ENCODE results near the gene PGM1. TPM values are rescaled to one million over a fixed set of nuclear protein-coding genes. Genes with fewer than 3 reads are reported as not detected.

Gene PGM1
- total RNA-seq, 6 experiments from 2014 or later: 31.6 to 46.2 (median 32.9) TPM

DNA sequence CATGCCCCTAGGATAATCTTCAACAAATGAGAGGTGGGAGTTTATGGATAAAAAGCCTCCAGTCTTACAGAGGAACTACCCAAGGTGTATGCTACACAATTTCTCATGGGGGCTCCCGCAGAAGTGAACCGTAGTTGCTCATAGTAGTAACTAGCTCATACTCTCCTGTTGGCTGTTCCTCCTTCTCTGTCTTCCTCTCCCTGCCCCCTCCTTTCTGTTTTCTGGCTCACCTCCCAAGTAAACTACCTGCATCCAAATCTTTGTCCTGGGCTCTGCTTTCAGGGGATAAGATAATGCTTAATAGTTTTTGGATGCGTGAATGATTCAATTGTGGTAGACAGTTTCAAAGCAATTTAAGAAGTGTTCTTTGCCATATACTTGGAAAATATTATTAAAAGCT, 90.5 kb downstream of the PGM1 start:
- peaks cover 26% of the 10 kb centered on the region for H3K36me3 Mint-ChIP-seq (ENCODE audit: low read depth)
- H3K27ac Mint-ChIP-seq: no peak overlapping the region
- peaks cover 28% of the 10 kb centered on the region for H3K9me3 Mint-ChIP-seq
- no peak overlapping the region for H3K4me3 Mint-ChIP-seq
- DNase-seq: no peak
- TF ChIP-seq, protein P1, sequence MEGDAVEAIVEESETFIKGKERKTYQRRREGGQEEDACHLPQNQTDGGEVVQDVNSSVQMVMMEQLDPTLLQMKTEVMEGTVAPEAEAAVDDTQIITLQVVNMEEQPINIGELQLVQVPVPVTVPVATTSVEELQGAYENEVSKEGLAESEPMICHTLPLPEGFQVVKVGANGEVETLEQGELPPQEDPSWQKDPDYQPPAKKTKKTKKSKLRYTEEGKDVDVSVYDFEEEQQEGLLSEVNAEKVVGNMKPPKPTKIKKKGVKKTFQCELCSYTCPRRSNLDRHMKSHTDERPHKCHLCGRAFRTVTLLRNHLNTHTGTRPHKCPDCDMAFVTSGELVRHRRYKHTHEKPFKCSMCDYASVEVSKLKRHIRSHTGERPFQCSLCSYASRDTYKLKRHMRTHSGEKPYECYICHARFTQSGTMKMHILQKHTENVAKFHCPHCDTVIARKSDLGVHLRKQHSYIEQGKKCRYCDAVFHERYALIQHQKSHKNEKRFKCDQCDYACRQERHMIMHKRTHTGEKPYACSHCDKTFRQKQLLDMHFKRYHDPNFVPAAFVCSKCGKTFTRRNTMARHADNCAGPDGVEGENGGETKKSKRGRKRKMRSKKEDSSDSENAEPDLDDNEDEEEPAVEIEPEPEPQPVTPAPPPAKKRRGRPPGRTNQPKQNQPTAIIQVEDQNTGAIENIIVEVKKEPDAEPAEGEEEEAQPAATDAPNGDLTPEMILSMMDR (IDR thresholded peaks at IDR 0.05): no peak
- H3K4me1 Mint-ChIP-seq (ENCODE audit: low read depth): peaks cover 12% of the 10 kb centered on the region
- H3K27me3 Mint-ChIP-seq (ENCODE audit: insufficient read depth): peaks cover 5% of the 10 kb centered on the region

DNA sequence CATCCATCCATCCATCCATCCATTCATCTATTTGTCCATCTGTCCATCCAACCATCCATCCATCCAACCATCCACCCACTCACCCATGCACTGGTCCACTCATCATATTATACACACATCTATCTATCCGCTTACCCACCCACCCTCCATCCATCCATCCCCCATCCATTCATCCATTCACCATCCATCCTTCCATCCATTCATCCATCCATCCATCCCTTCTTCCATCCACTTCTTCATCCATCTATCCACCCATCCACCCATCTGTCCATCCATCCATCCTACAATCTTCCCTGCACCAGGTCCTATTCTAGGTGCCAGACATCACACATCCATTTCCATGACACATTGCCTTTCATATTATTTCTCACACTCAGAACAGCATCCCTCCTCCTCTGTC, 93.5 kb downstream of the PGM1 start:
- no peak for DNase-seq
- H3K4me1 Mint-ChIP-seq (ENCODE audit: low read depth): peaks cover 22% of the 10 kb centered on the region
- H3K4me3 Mint-ChIP-seq: no peak overlapping the region
- H3K27ac Mint-ChIP-seq: no peak overlapping the region
- peaks cover 1% of the 10 kb centered on the region for H3K27me3 Mint-ChIP-seq (ENCODE audit: insufficient read depth)
- TF ChIP-seq, protein P1 (IDR thresholded peaks at IDR 0.05): no peak
- peaks cover 5% of the 10 kb centered on the region; the same call in 1 of the 2 replicates for H3K36me3 Mint-ChIP-seq (ENCODE audit: low read depth)
- H3K9me3 Mint-ChIP-seq: peaks cover 6% of the 10 kb centered on the region; the same call in 1 of the 2 replicates

DNA sequence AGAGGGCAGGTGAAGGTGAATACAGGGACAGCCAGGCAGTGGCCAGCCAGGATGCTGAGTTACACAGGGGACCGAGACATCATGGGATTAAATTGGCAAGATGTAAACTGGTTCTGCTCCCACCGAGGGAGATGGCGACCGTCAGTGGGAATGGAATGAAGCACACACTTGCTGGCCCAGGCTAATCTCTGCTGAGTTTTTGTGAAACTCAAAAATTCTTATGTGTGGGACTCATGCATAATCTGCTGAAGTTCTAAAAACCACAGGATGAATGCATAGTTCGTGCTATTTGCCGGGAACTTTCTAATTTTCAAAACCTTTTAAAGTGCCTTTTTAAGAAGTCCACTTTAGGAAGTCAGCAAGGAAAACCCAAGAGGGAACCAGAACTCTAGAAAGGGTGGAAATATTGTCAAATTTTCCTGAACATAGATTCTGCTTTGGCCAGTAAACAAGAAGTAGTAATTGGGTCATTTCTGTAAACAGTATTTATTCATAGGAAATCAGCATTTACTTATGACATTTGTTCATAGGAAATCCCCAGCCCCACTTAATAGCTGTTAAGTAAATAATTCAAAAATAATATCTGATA, 95.2 kb downstream of the PGM1 start:
- DNase-seq: peak; percentile 48
- Mint-ChIP-seq H3K4me3 (0 out of 2 replicates have a peak overlapping the region, but pooled peaks have one; percentile 21), H3K36me3 (ENCODE audit: low read depth) (peaks cover 5% of the 10 kb centered on the region; the same call in 1 of the 2 replicates), H3K27me3 (ENCODE audit: insufficient read depth) (peaks cover 1% of the 10 kb centered on the region), H3K9me3 (no peaks in the 10 kb centered on the region), H3K27ac (peak overlapping the region; percentile 50), H3K4me1 (ENCODE audit: low read depth) (peaks cover 28% of the 10 kb centered on the region)
- TF ChIP-seq, protein P1 (IDR thresholded peaks at IDR 0.05): no peak

- peaks cover 5% of the 10 kb centered on the region; the same call in 1 of the 2 replicates for H3K36me3 Mint-ChIP-seq (ENCODE audit: low read depth)
- no peaks in the 10 kb centered on the region for H3K9me3 Mint-ChIP-seq
- H3K4me1 Mint-ChIP-seq (ENCODE audit: low read depth): peaks cover 43% of the 10 kb centered on the region
- DNase-seq: no peak
- no peak overlapping the region for H3K27ac Mint-ChIP-seq
- H3K27me3 Mint-ChIP-seq (ENCODE audit: insufficient read depth): peaks cover 1% of the 10 kb centered on the region
- no peak overlapping the region for H3K4me3 Mint-ChIP-seq
- TF ChIP-seq, protein P1 (IDR thresholded peaks at IDR 0.05): no peak
Observed at GRCh38 chr1:63690966-63691700, 97.9 kb downstream of the PGM1 start.

GRCh38 chr1:63691701-63692425, 98.7 kb downstream of the PGM1 start:
- TF ChIP-seq, protein P1 (IDR thresholded peaks at IDR 0.05): peak; percentile 88
- no peaks in the 10 kb centered on the region for H3K36me3 Mint-ChIP-seq (ENCODE audit: low read depth)
- peaks cover 3% of the 10 kb centered on the region for H3K27me3 Mint-ChIP-seq (ENCODE audit: insufficient read depth)
- H3K9me3 Mint-ChIP-seq: no peaks in the 10 kb centered on the region
- DNase-seq: peak; percentile 82
- H3K4me1 Mint-ChIP-seq (ENCODE audit: low read depth): peaks cover 43% of the 10 kb centered on the region
- no peak overlapping the region for H3K4me3 Mint-ChIP-seq
- no peak overlapping the region for H3K27ac Mint-ChIP-seq

Measured in HFFc6 (cell line).